Left lung (tissue), 10 donors: Measurements from ENCODE around the gene PLXNB2. TPM values are rescaled to one million over a fixed set of nuclear protein-coding genes. Genes with fewer than 3 reads are reported as not detected.

ENCODE experiments used
- ATAC-seq: fragments of 200-7000 bp; cut with Tn5 transposase; one replicate; pipeline ENCODE4 v1.9.1; 2020; ENCODE audit warnings: moderate library complexity
- DNase-seq, 4 donors: peaks; one replicate each; pipeline ENCODE4 v3.0.0-alpha.2; 2013 to 2020
- H3K27ac ChIP-seq, 2 donors: fragments of 200-600 bp; sonication (generic) in 1 of 2; one replicate each; pipeline versions ENCODE4 v1.5.0 to v1.8.0; 2020 to 2021
- H3K27me3 ChIP-seq, 2 donors: fragments of 200-600 bp; sonication (generic) in 1 of 2; one replicate each; pipeline versions ENCODE4 v1.5.0 to v1.8.0; 2020 to 2021
- H3K36me3 ChIP-seq, 2 donors: fragments of 200-600 bp; sonication (generic) in 1 of 2; one replicate each; pipeline versions ENCODE4 v1.5.0 to v1.8.0; 2020 to 2021
- H3K4me1 ChIP-seq, 2 donors: fragments of 200-600 bp; one replicate each; pipeline ENCODE4 v1.8.0; 2021
- H3K4me3 ChIP-seq, 2 donors: fragments of 200-600 bp; sonication (generic) in 1 of 2; one replicate each; pipeline versions ENCODE4 v1.5.0 to v1.8.0; 2020 to 2021; ENCODE audit warnings: mild to moderate bottlenecking in 1 of 2
- H3K9me3 ChIP-seq, 2 donors: fragments of 200-600 bp; sonication (generic) in 1 of 2; one replicate each; pipeline versions ENCODE4 v1.5.0 to v1.8.0; 2020 to 2021
- CTCF ChIP-seq, 2 donors: fragments of 200-600 bp; sonication (generic) in 1 of 2; IDR thresholded peaks; one replicate each; pipeline versions ENCODE4 v1.5.0 to v1.8.0; 2021; ENCODE audit warnings: antibody characterized with exemption in 2 of 2
- intact Hi-C, 2 donors: fragments of 100-400 bp; cut with DNase I; formaldehyde crosslinking; loops; one replicate each; pipeline versions ENCODE4 v1.11.2 to v1.14.2; 2022
- polyA plus RNA-seq, 6 donors: library from polyadenylated mRNA; unstranded; fragments of 120-200 nt; gene quantifications; one replicate each; pipeline ENCODE4 v1.2.1, GENCODE V29; 2013; ENCODE audit not compliant: insufficient read length in 6 of 6
- total RNA-seq, 2 donors: library from RNA; stranded (reverse); fragmentation: NEBNext Ultra II Directional; extraction: Animal tissue kit (Norgen Biotek cat#: 25700); gene quantifications; one replicate each; pipeline ENCODE4 v1.2.1, GENCODE V29; 2021
- donor health status: DM: no; HTN: yes; CAD: no.
- donor health status: DM: no; HTN: no; CAD: no.

PLXNB2 gene
- total and polyA plus RNA-seq, 8 donors, result 116 to 391 (median 145) TPM

- DNase-seq (no peak), ATAC-seq (no peak)
- Histone ChIP-seq H3K9me3 (no peaks in the 10 kb centered on the region), H3K27me3 (no peaks in the 10 kb centered on the region), H3K4me3 (no peak overlapping the region), H3K27ac (no peak overlapping the region), H3K36me3 (peaks cover 0 to 71% of the 10 kb centered on the region in 2 donors), H3K4me1 (no peaks in the 10 kb centered on the region)
- intact Hi-C loops, result no loop called here
- no peak for TF ChIP-seq CTCF (IDR thresholded peaks at IDR 0.05)
Measured at GRCh38 chr22:50232481-50233151, 74.8 kb downstream of the PLXNB2 start.

- Histone ChIP-seq H3K4me3 (no peak overlapping the region), H3K9me3 (no peaks in the 10 kb centered on the region), H3K4me1 (no peaks in the 10 kb centered on the region), H3K27me3 (no peaks in the 10 kb centered on the region), H3K27ac (no peak overlapping the region), H3K36me3 (peaks cover 0 to 88% of the 10 kb centered on the region in 2 donors)
- intact Hi-C loops, result no loop called here
- no peak for ATAC-seq
- no peak for TF ChIP-seq CTCF (IDR thresholded peaks at IDR 0.05)
- no peak for DNase-seq
Measured at GRCh38 chr22:50229370-50229769, 78.1 kb downstream of the PLXNB2 start.

DNA sequence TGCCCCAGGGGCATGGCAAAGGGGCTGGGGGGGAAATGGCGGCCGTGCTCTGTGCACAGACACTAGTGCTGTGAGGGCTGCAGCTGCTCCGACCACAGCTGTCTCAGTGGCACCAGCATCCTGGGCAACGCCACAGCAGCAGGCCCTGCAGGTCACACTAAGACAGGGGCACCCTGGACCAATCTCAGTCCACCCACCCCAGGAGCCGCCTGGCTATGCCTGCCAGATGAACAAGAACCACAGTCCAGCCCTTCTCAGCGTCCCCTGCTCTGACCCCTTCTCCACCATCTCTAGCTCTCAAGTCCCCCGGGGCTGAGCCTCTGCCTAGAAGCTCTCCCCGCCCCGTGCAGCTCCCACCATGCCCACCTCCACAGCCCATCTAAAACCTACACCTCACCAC is 79.1 kb downstream of the PLXNB2 start:
- Histone ChIP-seq H3K4me1 (no peaks in the 10 kb centered on the region), H3K27me3 (no peaks in the 10 kb centered on the region), H3K4me3 (no peak overlapping the region), H3K9me3 (no peaks in the 10 kb centered on the region), H3K36me3 (peaks cover 0 to 94% of the 10 kb centered on the region in 2 donors), H3K27ac (no peak overlapping the region)
- no peak for TF ChIP-seq CTCF (IDR thresholded peaks at IDR 0.05)
- intact Hi-C loops, result no loop called here
- DNase-seq (no peak), ATAC-seq (no peak)

- DNase-seq, result no peak
- no peaks in the 10 kb centered on the region for H3K4me1 ChIP-seq
- no peaks in the 10 kb centered on the region for H3K27me3 ChIP-seq
- H3K36me3 ChIP-seq, result peaks cover 0 to 94% of the 10 kb centered on the region in 2 donors
- no peaks in the 10 kb centered on the region for H3K9me3 ChIP-seq
- ATAC-seq, result no peak
- TF ChIP-seq CTCF (IDR thresholded peaks at IDR 0.05), result no peak
- intact Hi-C loops, result no loop called here
- H3K4me3 ChIP-seq, result no peak overlapping the region
- no peak overlapping the region for H3K27ac ChIP-seq
Measured at GRCh38 chr22:50227579-50228215, 79.7 kb downstream of the PLXNB2 start.

- Histone ChIP-seq H3K36me3 (peaks cover 0 to 94% of the 10 kb centered on the region in 2 donors), H3K27me3 (no peaks in the 10 kb centered on the region), H3K27ac (no peak overlapping the region), H3K4me1 (no peaks in the 10 kb centered on the region), H3K9me3 (no peaks in the 10 kb centered on the region), H3K4me3 (no peak overlapping the region)
- intact Hi-C loops, result no loop called here
- ATAC-seq, result no peak
- TF ChIP-seq CTCF (IDR thresholded peaks at IDR 0.05), result no peak
- no peak for DNase-seq
Measured at GRCh38 chr22:50226875-50227165, 80.6 kb downstream of the PLXNB2 start.
